Trophoblast cell (in vitro differentiated cells and primary cell): ENCODE results near the gene ZSWIM9. TPM values are rescaled to one million over a fixed set of nuclear protein-coding genes. Genes with fewer than 3 reads are reported as not detected.

Experiments
- DNase-seq, 2 donors: peaks; one replicate each; pipeline ENCODE4 v3.0.0-alpha.2; 2016
- H2AFZ ChIP-seq: 2 replicates; pipeline ENCODE4 v1.6.1; 2013; ENCODE audit warnings: low read length, moderate library complexity, mild to moderate bottlenecking; ENCODE audit not compliant: insufficient read depth, poor library complexity
- H2AK5ac ChIP-seq: 2 replicates; pipeline ENCODE4 v1.6.1; 2013; ENCODE audit warnings: mild to moderate bottlenecking, low read length
- H2BK120ac ChIP-seq: 2 replicates; pipeline ENCODE4 v1.6.1; 2013; ENCODE audit warnings: low read length, mild to moderate bottlenecking, moderate library complexity; ENCODE audit not compliant: insufficient read depth, poor library complexity
- H2BK12ac ChIP-seq: 2 replicates; pipeline ENCODE4 v1.6.1; 2013; ENCODE audit warnings: mild to moderate bottlenecking, low read length, moderate library complexity
- H2BK5ac ChIP-seq: 2 replicates; pipeline ENCODE4 v1.6.1; 2013; ENCODE audit warnings: low read length, low read depth, moderate library complexity, mild to moderate bottlenecking; ENCODE audit not compliant: poor library complexity
- H3K14ac ChIP-seq: 2 replicates; pipeline ENCODE4 v1.6.1; 2013; ENCODE audit warnings: mild to moderate bottlenecking, low read length
- H3K18ac ChIP-seq: 2 replicates; pipeline ENCODE4 v1.6.1; 2013; ENCODE audit warnings: mild to moderate bottlenecking, low read length
- H3K23ac ChIP-seq: 2 replicates; pipeline ENCODE4 v1.6.1; 2013; ENCODE audit warnings: low read length
- H3K27ac ChIP-seq: 2 replicates; pipeline ENCODE4 v1.5.1; 2013; ENCODE audit warnings: low read depth, mild to moderate bottlenecking, inconsistent platforms, low read length, moderate library complexity
- H3K27me3 ChIP-seq: 2 replicates; pipeline ENCODE4 v1.6.1; 2013; ENCODE audit warnings: inconsistent platforms, mild to moderate bottlenecking, low read length, moderate library complexity; ENCODE audit not compliant: insufficient read depth
- H3K36me3 ChIP-seq, 2 experiments: 1 replicate in 1 of 2; 2 replicates in 1 of 2; pipeline ENCODE4 v1.6.1; 2013; ENCODE audit warnings: low read length in 2 of 2, mild to moderate bottlenecking in 2 of 2, moderate library complexity in 1 of 2; ENCODE audit not compliant: insufficient read depth in 2 of 2, control insufficient read depth in 1 of 2
- H3K4ac ChIP-seq: 2 replicates; pipeline ENCODE4 v1.6.1; 2013; ENCODE audit warnings: low read depth, mild to moderate bottlenecking, low read length, moderate library complexity
- H3K4me1 ChIP-seq, 2 experiments: 1 replicate in 1 of 2; 2 replicates in 1 of 2; pipeline ENCODE4 v1.6.1; 2013; ENCODE audit warnings: low read length in 2 of 2, mild to moderate bottlenecking in 2 of 2, moderate library complexity in 1 of 2; ENCODE audit not compliant: insufficient read depth in 2 of 2, control insufficient read depth in 1 of 2
- H3K4me2 ChIP-seq: 2 replicates; pipeline ENCODE4 v1.6.1; 2013; ENCODE audit warnings: inconsistent platforms, mild to moderate bottlenecking, low read length, moderate library complexity
- H3K4me3 ChIP-seq: 2 replicates; pipeline ENCODE4 v1.5.1; 2013; ENCODE audit warnings: mild to moderate bottlenecking, low read depth, low read length, inconsistent platforms
- H3K79me1 ChIP-seq: one replicate; pipeline ENCODE4 v1.6.1; 2013; ENCODE audit warnings: low read length
- H3K79me2 ChIP-seq: 2 replicates; pipeline ENCODE4 v1.6.1; 2013; ENCODE audit warnings: low read length, mild to moderate bottlenecking; ENCODE audit not compliant: control insufficient read depth, insufficient read depth, poor library complexity
- H3K9ac ChIP-seq: 2 replicates; pipeline ENCODE4 v1.6.1; 2013; ENCODE audit warnings: mild to moderate bottlenecking, low read length
- H3K9me3 ChIP-seq: 2 replicates; pipeline ENCODE4 v1.6.1; 2013; ENCODE audit warnings: low read depth, mild to moderate bottlenecking, control low read depth, inconsistent platforms, low read length; ENCODE audit not compliant: insufficient read depth
- H4K12ac ChIP-seq: 2 replicates; pipeline ENCODE4 v1.6.1; 2013; ENCODE audit warnings: low read depth, mild to moderate bottlenecking, low read length, moderate library complexity
- H4K8ac ChIP-seq: 2 replicates; pipeline ENCODE4 v1.6.1; 2013; ENCODE audit warnings: low read depth, mild to moderate bottlenecking, low read length, moderate library complexity
- H4K91ac ChIP-seq: one replicate; pipeline ENCODE4 v1.6.1; 2013; ENCODE audit warnings: low read depth, mild to moderate bottlenecking, low read length, moderate library complexity
- WGBS: extraction: QIAGEN DNeasy Blood & Tissue Kit; methylation state at CpG from one replicate; pipeline ENCODE4 v1.1.7; 2013; ENCODE audit warnings: missing lambda C conversion rate; ENCODE audit not compliant: insufficient read length, insufficient coverage; ENCODE audit errors: extremely low coverage; 5-methylcytosine and 5-hydroxymethylcytosine counted together
- polyA plus RNA-seq: library from polyadenylated mRNA; stranded (reverse); fragments of 200-250 nt; gene quantifications from 2 replicates; pipeline ENCODE4 v1.2.3, GENCODE V29; 2013

ZSWIM9 gene
- polyA plus RNA-seq, result 2.1 and 2.2 TPM in 2 replicates

DNA sequence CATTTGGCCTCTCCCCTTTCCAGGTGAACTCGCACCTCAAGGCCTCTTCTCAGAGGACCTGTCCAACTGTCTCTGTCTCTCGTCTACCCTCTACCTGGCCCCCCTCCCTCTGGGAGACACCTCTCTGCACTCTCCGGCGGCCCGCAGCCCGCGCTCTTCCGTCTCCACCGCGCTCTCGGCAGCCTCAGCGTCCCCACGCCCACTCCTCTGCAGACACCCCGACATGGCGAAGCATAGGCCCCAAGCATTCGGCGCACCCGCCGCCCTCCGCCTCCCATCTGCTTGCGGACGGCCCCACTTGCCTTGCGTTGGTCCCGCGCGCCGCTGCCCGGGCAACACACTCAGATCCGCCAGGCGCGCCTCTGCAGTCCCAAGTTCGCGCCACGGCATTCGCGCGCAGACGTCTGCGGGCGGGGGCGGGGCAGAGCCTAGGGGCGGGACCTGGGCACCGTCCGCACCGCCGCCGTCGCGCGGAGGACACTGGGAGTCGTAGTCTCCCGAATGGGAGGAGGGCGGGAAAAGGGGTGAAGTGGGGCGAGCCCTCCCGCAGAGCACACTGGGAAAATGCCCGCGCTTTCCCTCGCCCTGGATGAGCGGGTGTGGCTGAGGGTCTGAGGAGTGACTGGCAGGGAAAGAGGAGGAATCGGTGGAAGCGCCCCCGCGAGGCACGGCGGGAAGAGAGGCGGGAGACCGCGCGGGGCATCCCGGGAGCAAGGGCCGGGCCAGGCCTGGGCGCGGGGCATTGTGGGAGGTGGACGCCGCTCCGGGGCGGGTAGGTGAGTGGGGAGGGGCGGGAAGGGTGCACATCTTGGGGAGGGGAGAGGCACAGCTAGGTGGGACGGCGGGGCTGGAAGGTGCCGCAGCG lies at the start of gene ZSWIM9, which contains the start of gene LIG1:
ZSWIM9 (plus strand) TSS at position 742 of the 865 bp plus-strand sequence. CDS start 1,123 bp downstream, outside the sequence.
LIG1 (minus strand) TSS at position 406 of the 865 bp plus-strand sequence. CDS start 4,778 bp downstream, outside the sequence.
- peaks cover 10% of the 10 kb centered on the region for H3K79me1 ChIP-seq
- peak; percentile 92 to 94 for DNase-seq
- peak within 1 kb of the TSS; percentile 97 for H3K18ac ChIP-seq
- peak within 1 kb of the TSS; percentile 97 for H2BK120ac ChIP-seq
- H3K4me1 ChIP-seq, result peaks cover 5 to 6% of the 10 kb centered on the region in 2 experiments
- peak within 1 kb of the TSS; percentile 92 for H3K9ac ChIP-seq
- H3K79me2 ChIP-seq, result peaks cover 12% of the 10 kb centered on the region
- peaks cover 10 to 12% of the 10 kb centered on the region in 2 experiments for H3K36me3 ChIP-seq
- no CpG with 5 or more reads among the region's 82 CpGs for WGBS
- peak within 1 kb of the TSS; percentile 68 for H2AK5ac ChIP-seq
- peak within 1 kb of the TSS; percentile 97 for H3K14ac ChIP-seq
- peak within 1 kb of the TSS; percentile 92 for H3K27ac ChIP-seq
- peak within 1 kb of the TSS; percentile 97 for H3K4me3 ChIP-seq
- H3K4ac ChIP-seq, result peak within 1 kb of the TSS; percentile 96
- peak within 1 kb of the TSS; percentile 98 for H4K8ac ChIP-seq
- no peaks in the 10 kb centered on the region for H3K27me3 ChIP-seq
- peak within 1 kb of the TSS; percentile 73 for H3K4me2 ChIP-seq
- H2BK12ac ChIP-seq, result peak within 1 kb of the TSS; percentile 44
- H3K23ac ChIP-seq, result no peak within 1 kb of the TSS
- peak within 1 kb of the TSS; percentile 100 for H2AFZ ChIP-seq
- H4K12ac ChIP-seq, result peak within 1 kb of the TSS; percentile 90
- peaks cover 1% of the 10 kb centered on the region for H3K9me3 ChIP-seq
- peak within 1 kb of the TSS; percentile 99 for H2BK5ac ChIP-seq
- H4K91ac ChIP-seq, result peak within 1 kb of the TSS; percentile 94

- Histone ChIP-seq H3K18ac (peak overlapping the region; percentile 41), H3K79me2 (no peaks in the 10 kb centered on the region), H3K4ac (no peak overlapping the region), H3K9ac (no peak overlapping the region), H3K4me1 (peaks cover 14 to 16% of the 10 kb centered on the region in 2 experiments), H4K8ac (no peak overlapping the region), H3K27ac (no peak overlapping the region), H4K91ac (peak overlapping the region; percentile 60), H2AK5ac (peak overlapping the region; percentile 38), H3K79me1 (peaks cover 15% of the 10 kb centered on the region), H3K23ac (no peak overlapping the region), H3K27me3 (no peaks in the 10 kb centered on the region), H2BK5ac (no peak overlapping the region), H2BK120ac (peak overlapping the region; percentile 29), H3K14ac (peak overlapping the region; percentile 13), H3K9me3 (peaks cover 2% of the 10 kb centered on the region), H3K4me2 (no peak overlapping the region), H2AFZ (no peak overlapping the region), H3K36me3 (peaks cover 38 to 44% of the 10 kb centered on the region in 2 experiments), H4K12ac (no peak overlapping the region), H2BK12ac (peak overlapping the region; percentile 78), H3K4me3 (no peak overlapping the region)
- no CpG with 5 or more reads among the region's 14 CpGs for WGBS
- no peak for DNase-seq
Measured at GRCh38 chr19:48121066-48121465, 49.4 kb upstream of the ZSWIM9 start.

DNA sequence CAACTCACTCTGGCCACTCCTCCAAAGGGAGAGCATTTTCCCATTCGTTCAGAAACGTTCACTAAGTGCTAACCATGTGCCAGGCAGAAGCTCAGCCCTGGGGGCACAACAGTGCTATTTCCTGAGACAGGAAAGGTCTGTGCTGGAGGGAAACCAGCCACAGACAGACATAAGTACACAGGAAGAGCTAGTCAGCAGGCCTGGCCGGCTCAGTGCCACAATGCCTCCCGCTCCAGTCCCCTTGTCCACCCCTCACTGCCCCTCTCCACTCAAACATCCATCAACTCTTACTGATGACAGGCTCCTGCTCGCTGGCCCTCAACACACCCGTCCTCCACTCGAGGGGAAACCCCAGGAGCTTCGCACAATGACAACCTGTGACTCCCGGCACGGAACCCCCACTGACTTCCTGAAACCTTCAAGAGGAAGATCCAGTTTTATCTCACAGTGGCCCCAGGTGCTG lies 48.5 kb upstream of the ZSWIM9 start:
- WGBS, result no CpG with 5 or more reads among the region's 10 CpGs
- Histone ChIP-seq H2AK5ac (peak overlapping the region; percentile 61), H4K8ac (peak overlapping the region; percentile 63), H3K4me1 (peaks cover 14 to 16% of the 10 kb centered on the region in 2 experiments), H3K4ac (no peak overlapping the region), H2BK12ac (peak overlapping the region; percentile 43), H3K4me3 (no peak overlapping the region), H3K36me3 (peaks cover 37 to 41% of the 10 kb centered on the region in 2 experiments), H3K9me3 (peaks cover 2% of the 10 kb centered on the region), H4K12ac (no peak overlapping the region), H3K4me2 (no peak overlapping the region), H3K27ac (peak overlapping the region; percentile 82), H2BK5ac (peak overlapping the region; percentile 48), H3K23ac (no peak overlapping the region), H2AFZ (no peak overlapping the region), H3K79me1 (peaks cover 15% of the 10 kb centered on the region), H4K91ac (peak overlapping the region; percentile 72), H3K9ac (no peak overlapping the region), H3K79me2 (no peaks in the 10 kb centered on the region), H3K27me3 (no peaks in the 10 kb centered on the region), H3K18ac (peak overlapping the region; percentile 31), H3K14ac (peak overlapping the region; percentile 5), H2BK120ac (peak overlapping the region; percentile 2)
- DNase-seq, result no peak

DNA sequence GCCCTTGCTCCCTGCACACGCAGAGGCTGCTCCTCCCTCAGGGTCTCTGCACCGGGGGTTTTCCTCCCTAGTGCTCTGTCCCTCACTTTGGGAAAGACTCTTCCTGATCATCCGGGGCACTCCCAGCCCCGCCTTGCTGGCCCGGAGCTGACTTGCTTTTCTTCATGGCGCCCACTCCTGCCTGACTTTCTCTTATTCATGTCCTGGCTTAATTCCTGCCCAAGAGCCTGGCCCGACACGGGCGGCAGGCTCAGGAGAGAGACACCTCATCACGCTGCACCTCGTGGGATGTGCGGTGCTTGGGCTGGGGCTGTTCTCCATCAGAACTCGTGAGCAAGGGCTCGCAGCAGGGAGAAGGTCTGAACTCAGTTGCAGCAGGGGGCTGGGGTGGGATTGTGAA lies 48.1 kb upstream of the ZSWIM9 start:
- H2BK120ac ChIP-seq, result peak overlapping the region; percentile 2
- no peak overlapping the region for H3K4me3 ChIP-seq
- peaks cover 15% of the 10 kb centered on the region for H3K79me1 ChIP-seq
- H3K4ac ChIP-seq, result no peak overlapping the region
- H4K91ac ChIP-seq, result peak overlapping the region; percentile 72
- H3K23ac ChIP-seq, result no peak overlapping the region
- H3K9ac ChIP-seq, result no peak overlapping the region
- peaks cover 14 to 16% of the 10 kb centered on the region in 2 experiments for H3K4me1 ChIP-seq
- no peaks in the 10 kb centered on the region for H3K79me2 ChIP-seq
- H2AK5ac ChIP-seq, result peak overlapping the region; percentile 61
- no peak overlapping the region for H2AFZ ChIP-seq
- peak overlapping the region; percentile 5 for H3K14ac ChIP-seq
- H3K27me3 ChIP-seq, result no peaks in the 10 kb centered on the region
- peak overlapping the region; percentile 63 for H4K8ac ChIP-seq
- H3K27ac ChIP-seq, result peak overlapping the region; percentile 82
- no peak overlapping the region for H4K12ac ChIP-seq
- WGBS, result no CpG with 5 or more reads among the region's 14 CpGs
- H3K36me3 ChIP-seq, result peaks cover 41 to 45% of the 10 kb centered on the region in 2 experiments
- DNase-seq, result no peak
- peak overlapping the region; percentile 48 for H2BK5ac ChIP-seq
- H3K4me2 ChIP-seq, result no peak overlapping the region
- peak overlapping the region; percentile 31 for H3K18ac ChIP-seq
- H2BK12ac ChIP-seq, result peak overlapping the region; percentile 47
- H3K9me3 ChIP-seq, result peaks cover 5% of the 10 kb centered on the region
